Measurements from ENCODE around the gene EIF3F. TPM values are rescaled to one million over a fixed set of nuclear protein-coding genes. Genes with fewer than 3 reads are reported as not detected.

Gene EIF3F
- total and polyA plus RNA-seq, 2 experiments from 2014 or later, result 137 to 201 TPM

GRCh38 chr11:8022876-8023275 is 35.7 kb downstream of the EIF3F start:
- Histone ChIP-seq H4K20me1 (ENCODE audit: insufficient read depth, poor library complexity, severe bottlenecking) (no peaks in the 10 kb centered on the region), H3K4me2 (no peak overlapping the region), H3K79me2 (no peaks in the 10 kb centered on the region), H3K4me3 (no peak overlapping the region), H2AFZ (no peak overlapping the region), H3K27me3 (peaks cover 39% of the 10 kb centered on the region), H3K36me3 (replicated peaks; ENCODE audit: insufficient read depth, low read depth) (no peaks in the 10 kb centered on the region), H3K4me1 (ENCODE audit: insufficient read depth) (peaks cover 12% of the 10 kb centered on the region), H3K9me2 (replicated peaks; ENCODE audit: insufficient read depth) (no peaks in the 10 kb centered on the region), H3K9me3 (ENCODE audit: low read depth) (no peaks in the 10 kb centered on the region), H3K27ac (no peak overlapping the region)
- DNase-seq (ENCODE audit: low spot score), result no peak
- WGBS (ENCODE audit: low lambda C conversion rate, missing lambda C conversion rate), result 61% methylated on average over 2 of the region's 2 CpGs
- no peak for TF ChIP-seq EZH2phosphoT487 (IDR thresholded peaks at IDR 0.05; ENCODE audit: low read depth, severe bottlenecking, unreplicated experiment)
- no peak for TF ChIP-seq EZH2 (IDR thresholded peaks at IDR 0.05; ENCODE audit: borderline replicate concordance)
- no peak for TF ChIP-seq CTCF (IDR thresholded peaks at IDR 0.05; ENCODE audit: poor library complexity)

GRCh38 chr11:8023831-8024555 is 36.9 kb downstream of the EIF3F start:
- Histone ChIP-seq H3K4me1 (ENCODE audit: insufficient read depth) (peaks cover 6% of the 10 kb centered on the region), H3K4me2 (no peak overlapping the region), H3K36me3 (replicated peaks; ENCODE audit: insufficient read depth, low read depth) (no peaks in the 10 kb centered on the region), H2AFZ (no peak overlapping the region), H3K27ac (no peak overlapping the region), H4K20me1 (ENCODE audit: insufficient read depth, poor library complexity, severe bottlenecking) (no peaks in the 10 kb centered on the region), H3K9me2 (replicated peaks; ENCODE audit: insufficient read depth) (no peaks in the 10 kb centered on the region), H3K9me3 (ENCODE audit: low read depth) (no peaks in the 10 kb centered on the region), H3K4me3 (no peak overlapping the region), H3K27me3 (peaks cover 28% of the 10 kb centered on the region), H3K79me2 (no peaks in the 10 kb centered on the region)
- 87% methylated on average over 12 of the region's 12 CpGs for WGBS (ENCODE audit: low lambda C conversion rate, missing lambda C conversion rate)
- TF ChIP-seq EZH2 (IDR thresholded peaks at IDR 0.05; ENCODE audit: borderline replicate concordance) (no peak), EZH2phosphoT487 (IDR thresholded peaks at IDR 0.05; ENCODE audit: low read depth, severe bottlenecking, unreplicated experiment) (no peak), CTCF (IDR thresholded peaks at IDR 0.05; ENCODE audit: poor library complexity) (no peak)
- no peak for DNase-seq (ENCODE audit: low spot score)

DNA sequence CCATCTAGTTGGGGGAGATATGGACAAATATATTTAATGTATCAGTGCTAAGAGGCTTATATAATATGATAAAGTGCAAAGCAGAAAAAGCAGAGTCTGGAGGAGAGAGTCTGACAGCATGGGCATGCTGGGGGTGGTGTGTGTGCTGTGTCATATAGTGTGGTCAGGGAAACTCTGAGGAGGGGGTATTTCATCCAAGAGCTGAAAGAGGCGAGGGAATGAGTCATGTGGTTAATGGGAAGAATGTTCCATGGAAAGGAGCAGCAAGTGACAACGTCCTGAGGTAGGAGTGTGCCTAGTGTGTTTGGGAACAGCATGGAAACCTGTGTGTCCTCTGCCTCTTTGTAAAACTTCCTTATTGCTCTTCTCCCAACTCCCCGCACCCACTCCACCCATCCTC is 38.0 kb downstream of the EIF3F start:
- no peak overlapping the region for H3K4me3 ChIP-seq
- no peak overlapping the region for H3K27ac ChIP-seq
- H3K4me1 ChIP-seq (ENCODE audit: insufficient read depth), result peaks cover 2% of the 10 kb centered on the region
- TF ChIP-seq EZH2 (IDR thresholded peaks at IDR 0.05; ENCODE audit: borderline replicate concordance) (no peak), EZH2phosphoT487 (IDR thresholded peaks at IDR 0.05; ENCODE audit: low read depth, severe bottlenecking, unreplicated experiment) (no peak), CTCF (IDR thresholded peaks at IDR 0.05; ENCODE audit: poor library complexity) (no peak)
- no peak for DNase-seq (ENCODE audit: low spot score)
- H3K27me3 ChIP-seq, result peaks cover 19% of the 10 kb centered on the region
- no peaks in the 10 kb centered on the region for H3K9me3 ChIP-seq (ENCODE audit: low read depth)
- H3K9me2 ChIP-seq (replicated peaks; ENCODE audit: insufficient read depth), result no peaks in the 10 kb centered on the region
- no peaks in the 10 kb centered on the region for H4K20me1 ChIP-seq (ENCODE audit: insufficient read depth, poor library complexity, severe bottlenecking)
- H3K4me2 ChIP-seq, result no peak overlapping the region
- H3K79me2 ChIP-seq, result no peaks in the 10 kb centered on the region
- no peak overlapping the region for H2AFZ ChIP-seq
- WGBS (ENCODE audit: low lambda C conversion rate, missing lambda C conversion rate), result 78% methylated on average over 3 of the region's 3 CpGs
- H3K36me3 ChIP-seq (replicated peaks; ENCODE audit: insufficient read depth, low read depth), result no peaks in the 10 kb centered on the region

All from hepatocyte (in vitro differentiated cells).